MM.1S (cell line): ENCODE data around the gene SLU7.

Experiments used
- DNase-seq: peaks from one replicate; pipeline ENCODE4 v3.0.0-alpha.2; 2015
- H2AFZ ChIP-seq: fragments of 300-600 bp; sonication (generic); 2 replicates; pipeline ENCODE4 v1.6.0; 2016; ENCODE audit warnings: antibody characterized with exemption, low read length
- H3F3A ChIP-seq: fragments of 300-600 bp; sonication (generic); 2 replicates; pipeline ENCODE4 v1.6.1; 2016; ENCODE audit warnings: mild to moderate bottlenecking, antibody characterized with exemption, low read length, moderate library complexity, mixed read lengths; ENCODE audit not compliant: insufficient read depth
- H3K27ac ChIP-seq: fragments of 300-600 bp; sonication (generic); 2 replicates; pipeline ENCODE4 v1.5.1; 2016; ENCODE audit warnings: mild to moderate bottlenecking, low read length
- H3K27me3 ChIP-seq: fragments of 300-600 bp; sonication (generic); replicated peaks from 2 replicates; pipeline ENCODE4 v1.6.0; 2016; ENCODE audit warnings: low read length; ENCODE audit not compliant: insufficient read depth
- H3K36me3 ChIP-seq: fragments of 300-600 bp; sonication (generic); replicated peaks from 2 replicates; pipeline ENCODE4 v1.6.1; 2016; ENCODE audit warnings: mild to moderate bottlenecking, low read length, mixed read lengths; ENCODE audit not compliant: insufficient read depth
- H3K4me1 ChIP-seq: fragments of 300-600 bp; sonication (generic); 2 replicates; pipeline ENCODE4 v1.6.1; 2016; ENCODE audit warnings: low read length, mixed read lengths
- H3K4me2 ChIP-seq: fragments of 300-600 bp; sonication (generic); 2 replicates; pipeline ENCODE4 v1.6.0; 2016; ENCODE audit warnings: low read depth, low read length
- H3K4me3 ChIP-seq: fragments of 300-600 bp; sonication (generic); 2 replicates; pipeline ENCODE4 v1.5.1; 2016; ENCODE audit warnings: low read length, mixed read lengths
- H3K79me2 ChIP-seq: fragments of 300-600 bp; sonication (generic); 2 replicates; pipeline ENCODE4 v1.6.1; 2016; ENCODE audit warnings: mixed run types, low read length, mixed read lengths
- H3K9ac ChIP-seq: fragments of 300-600 bp; sonication (generic); 2 replicates; pipeline ENCODE4 v1.6.1; 2016; ENCODE audit warnings: low read length, mixed read lengths
- H3K9me2 ChIP-seq: fragments of 300-600 bp; sonication (generic); replicated peaks from 2 replicates; pipeline ENCODE4 v1.6.1; 2016; ENCODE audit warnings: mild to moderate bottlenecking, low read length, mixed read lengths; ENCODE audit not compliant: insufficient read depth
- H3K9me3 ChIP-seq: fragments of 300-600 bp; sonication (generic); replicated peaks from 2 replicates; pipeline ENCODE4 v1.6.1; 2016; ENCODE audit warnings: mild to moderate bottlenecking, low read length, mixed read lengths; ENCODE audit not compliant: insufficient read depth
- H4K20me1 ChIP-seq: fragments of 300-600 bp; sonication (generic); 2 replicates; pipeline ENCODE4 v1.6.1; 2016; ENCODE audit warnings: mild to moderate bottlenecking, low read length, moderate library complexity, mixed read lengths; ENCODE audit not compliant: insufficient read depth
- EZH2 ChIP-seq: fragments of 300-600 bp; sonication (generic); optimal IDR thresholded peaks from 2 replicates; pipeline ENCODE3; 2017; ENCODE audit warnings: low read depth, mild to moderate bottlenecking, antibody characterized with exemption, low read length, mixed read lengths
- EZH2phosphoT487 ChIP-seq: fragments of 300-600 bp; sonication (generic); IDR thresholded peaks from 2 replicates; pipeline ENCODE4 v1.6.1; 2018; ENCODE audit warnings: antibody characterized with exemption, low read length
- TF ChIP-seq, protein P1 (sequence below): fragments of 300-600 bp; sonication (generic); IDR thresholded peaks from 2 replicates; pipeline ENCODE4 v1.5.1; 2016; ENCODE audit warnings: antibody characterized with exemption, low read length, mixed read lengths

SLU7 gene

DNA sequence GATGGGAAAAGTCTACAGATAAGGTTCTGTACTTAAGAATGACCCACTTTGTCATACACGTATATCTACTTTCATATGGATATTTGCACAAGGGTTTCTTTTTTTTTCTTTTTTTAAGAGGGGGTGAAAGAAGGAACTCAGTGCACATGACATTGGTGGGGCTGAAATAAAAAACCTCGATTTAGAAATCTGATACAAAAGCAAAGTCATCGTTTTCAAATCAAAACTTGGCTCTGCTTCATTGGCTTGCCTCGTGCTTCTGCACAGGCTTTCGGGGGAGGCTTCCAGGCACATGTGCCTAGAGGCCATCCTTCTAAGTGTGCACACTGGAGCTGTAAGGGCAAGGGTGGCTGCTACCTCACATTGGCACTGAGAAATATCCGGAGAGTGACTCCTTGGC, 33.9 kb upstream of the SLU7 start:
- Histone ChIP-seq H3K4me1 (peaks cover 16% of the 10 kb centered on the region), H3K27ac (no peak overlapping the region), H3K4me3 (no peak overlapping the region), H4K20me1 (no peaks in the 10 kb centered on the region), H3K36me3 (no peaks in the 10 kb centered on the region), H2AFZ (no peak overlapping the region), H3K9ac (no peak overlapping the region), H3K9me2 (no peaks in the 10 kb centered on the region), H3K27me3 (no peaks in the 10 kb centered on the region), H3F3A (no peaks in the 10 kb centered on the region), H3K79me2 (no peaks in the 10 kb centered on the region), H3K9me3 (no peaks in the 10 kb centered on the region), H3K4me2 (no peak overlapping the region)
- no peak for DNase-seq
- no peak for TF ChIP-seq EZH2
- TF ChIP-seq, protein P1, sequence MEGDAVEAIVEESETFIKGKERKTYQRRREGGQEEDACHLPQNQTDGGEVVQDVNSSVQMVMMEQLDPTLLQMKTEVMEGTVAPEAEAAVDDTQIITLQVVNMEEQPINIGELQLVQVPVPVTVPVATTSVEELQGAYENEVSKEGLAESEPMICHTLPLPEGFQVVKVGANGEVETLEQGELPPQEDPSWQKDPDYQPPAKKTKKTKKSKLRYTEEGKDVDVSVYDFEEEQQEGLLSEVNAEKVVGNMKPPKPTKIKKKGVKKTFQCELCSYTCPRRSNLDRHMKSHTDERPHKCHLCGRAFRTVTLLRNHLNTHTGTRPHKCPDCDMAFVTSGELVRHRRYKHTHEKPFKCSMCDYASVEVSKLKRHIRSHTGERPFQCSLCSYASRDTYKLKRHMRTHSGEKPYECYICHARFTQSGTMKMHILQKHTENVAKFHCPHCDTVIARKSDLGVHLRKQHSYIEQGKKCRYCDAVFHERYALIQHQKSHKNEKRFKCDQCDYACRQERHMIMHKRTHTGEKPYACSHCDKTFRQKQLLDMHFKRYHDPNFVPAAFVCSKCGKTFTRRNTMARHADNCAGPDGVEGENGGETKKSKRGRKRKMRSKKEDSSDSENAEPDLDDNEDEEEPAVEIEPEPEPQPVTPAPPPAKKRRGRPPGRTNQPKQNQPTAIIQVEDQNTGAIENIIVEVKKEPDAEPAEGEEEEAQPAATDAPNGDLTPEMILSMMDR = no peak
- TF ChIP-seq EZH2phosphoT487 = no peak

- Histone ChIP-seq H3F3A (no peaks in the 10 kb centered on the region), H3K4me2 (no peak overlapping the region), H2AFZ (no peak overlapping the region), H3K27me3 (no peaks in the 10 kb centered on the region), H3K4me3 (no peak overlapping the region), H3K9me2 (no peaks in the 10 kb centered on the region), H3K4me1 (peaks cover 16% of the 10 kb centered on the region), H3K9ac (no peak overlapping the region), H3K9me3 (no peaks in the 10 kb centered on the region), H4K20me1 (no peaks in the 10 kb centered on the region), H3K36me3 (no peaks in the 10 kb centered on the region), H3K79me2 (no peaks in the 10 kb centered on the region), H3K27ac (no peak overlapping the region)
- TF ChIP-seq, protein P1 = no peak
- TF ChIP-seq EZH2 (no peak), EZH2phosphoT487 (no peak)
- no peak for DNase-seq
Measured at GRCh38 chr5:160452036-160452435, 33.2 kb upstream of the SLU7 start.

GRCh38 chr5:160451281-160451680, 32.4 kb upstream of the SLU7 start:
- H3K4me3 ChIP-seq = no peak overlapping the region
- H3K27me3 ChIP-seq = no peaks in the 10 kb centered on the region
- H2AFZ ChIP-seq = no peak overlapping the region
- H3K9me3 ChIP-seq = no peaks in the 10 kb centered on the region
- H3K9ac ChIP-seq = no peak overlapping the region
- no peaks in the 10 kb centered on the region for H3F3A ChIP-seq
- H4K20me1 ChIP-seq = no peaks in the 10 kb centered on the region
- no peak overlapping the region for H3K4me2 ChIP-seq
- TF ChIP-seq, protein P1 = no peak
- TF ChIP-seq EZH2phosphoT487 (no peak), EZH2 (no peak)
- peaks cover 16% of the 10 kb centered on the region for H3K4me1 ChIP-seq
- no peaks in the 10 kb centered on the region for H3K79me2 ChIP-seq
- no peak overlapping the region for H3K27ac ChIP-seq
- no peak for DNase-seq
- H3K36me3 ChIP-seq = no peaks in the 10 kb centered on the region
- H3K9me2 ChIP-seq = no peaks in the 10 kb centered on the region
